Omental fat pad (tissue), 4 donors: Measurements from ENCODE around the gene RHCG. TPM values are rescaled to one million over a fixed set of nuclear protein-coding genes. Genes with fewer than 3 reads are reported as not detected.

Experiments
- ATAC-seq: fragments of 150-250 bp; one replicate; pipeline ENCODE4 v1.9.1; 2016; ENCODE audit warnings: mild to moderate bottlenecking, moderate library complexity; ENCODE audit not compliant: low FRiP score
- DNase-seq: peaks from one replicate; pipeline ENCODE4 v3.0.0-alpha.2; 2019; ENCODE audit warnings: low spot score
- CTCF ChIP-seq, 3 donors: fragments of 450-650 bp; IDR thresholded peaks; one replicate each; pipeline ENCODE4 v1.5.1; 2016 to 2017; ENCODE audit warnings: antibody characterized with exemption in 3 of 3, mild to moderate bottlenecking in 3 of 3, moderate library complexity in 2 of 3
- total RNA-seq, 4 donors: library from RNA; depleted of rRNA; stranded (reverse); fragments of >200 nt; gene quantifications; one replicate each; pipeline ENCODE4 v1.1.0, GENCODE V29; 2016

Gene RHCG
- total RNA-seq, 4 donors from 2014 or later, result 0.46 to 15.5 TPM; not detected in 2

GRCh38 chr15:89502867-89503595, 6.6 kb upstream of the RHCG start:
- TF ChIP-seq CTCF (IDR thresholded peaks at IDR 0.05), result no peak
- ATAC-seq, result no peak
- DNase-seq, result no peak

- ATAC-seq, result no peak
- no peak for TF ChIP-seq CTCF (IDR thresholded peaks at IDR 0.05)
- no peak for DNase-seq
These were observed 5.3 kb upstream of the RHCG start for GRCh38 chr15:89501646-89502045.

- DNase-seq (no peak), ATAC-seq (no peak)
- no peak for TF ChIP-seq CTCF (IDR thresholded peaks at IDR 0.05)
These were observed 4.3 kb upstream of the RHCG start for GRCh38 chr15:89500397-89501270.

- DNase-seq (no peak), ATAC-seq (no peak)
- TF ChIP-seq CTCF (IDR thresholded peaks at IDR 0.05), result no peak
These were observed 2.8 kb upstream of the RHCG start for GRCh38 chr15:89499156-89499555.

- no peak for TF ChIP-seq CTCF (IDR thresholded peaks at IDR 0.05)
- ATAC-seq (no peak), DNase-seq (no peak)
These were observed 2.2 kb upstream of the RHCG start for GRCh38 chr15:89498574-89498906.

GRCh38 chr15:89497231-89497630, 848 bp upstream of the RHCG start:
- no peak for DNase-seq
- TF ChIP-seq CTCF (IDR thresholded peaks at IDR 0.05), result no peak
- ATAC-seq, result no peak
